ENCODE results near the gene PKP4.

PKP4 gene

DNA sequence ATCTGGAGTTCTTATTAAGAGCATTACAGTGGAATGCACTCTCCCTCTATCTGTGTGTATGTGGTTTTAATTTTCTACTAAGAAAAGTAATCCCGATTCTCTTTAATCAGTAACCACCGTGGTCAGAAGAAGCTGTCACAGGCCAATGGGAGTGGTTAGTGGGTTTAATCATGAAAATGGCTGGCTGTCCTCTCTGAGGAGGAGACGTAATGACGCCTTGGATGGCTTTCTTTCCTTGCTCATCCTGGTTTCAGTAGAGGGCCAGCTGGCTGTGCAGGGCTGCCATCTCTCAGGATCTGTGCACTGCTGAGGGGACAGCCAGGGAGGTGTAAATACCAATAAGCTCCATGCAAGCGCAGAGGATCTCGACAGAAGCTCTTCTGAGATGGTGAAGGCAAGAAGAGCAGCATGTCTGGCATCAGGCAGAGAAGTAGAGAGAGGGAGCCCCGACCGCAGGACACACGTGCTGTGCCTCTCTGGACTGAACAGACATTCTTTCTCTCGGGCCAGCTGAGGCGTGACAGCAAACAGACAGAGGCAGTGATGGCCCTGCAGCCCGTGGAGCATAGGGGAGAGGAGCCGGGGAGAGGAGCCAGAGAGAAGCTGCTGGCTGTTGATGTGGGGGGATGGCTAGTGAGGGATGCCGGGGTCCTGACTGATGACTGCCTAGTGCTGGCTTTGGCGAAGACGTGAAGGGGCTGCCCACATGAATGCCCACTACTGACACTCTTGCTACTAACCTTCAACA, 273.3 kb downstream of the PKP4 start:
- no peaks in the 10 kb centered on the region for H3K27me3 ChIP-seq (ENCODE audit: control insufficient read depth, insufficient read depth, low read length)
- H3K9me3 ChIP-seq (ENCODE audit: control insufficient read depth, insufficient read depth, low read depth, low read length) = no peaks in the 10 kb centered on the region
- no peak overlapping the region for H3K4me3 ChIP-seq (ENCODE audit: low read depth, low read length)
- no peak overlapping the region for H3K9ac ChIP-seq (ENCODE audit: low read length)
- H3K4me1 ChIP-seq (ENCODE audit: control insufficient read depth, insufficient read depth, low read length) = peaks cover 9% of the 10 kb centered on the region
- H3K27ac ChIP-seq (ENCODE audit: low read depth, low read length) = no peak overlapping the region
- H3K36me3 ChIP-seq (ENCODE audit: control insufficient read depth, insufficient read depth, low read length) = no peaks in the 10 kb centered on the region

DNA sequence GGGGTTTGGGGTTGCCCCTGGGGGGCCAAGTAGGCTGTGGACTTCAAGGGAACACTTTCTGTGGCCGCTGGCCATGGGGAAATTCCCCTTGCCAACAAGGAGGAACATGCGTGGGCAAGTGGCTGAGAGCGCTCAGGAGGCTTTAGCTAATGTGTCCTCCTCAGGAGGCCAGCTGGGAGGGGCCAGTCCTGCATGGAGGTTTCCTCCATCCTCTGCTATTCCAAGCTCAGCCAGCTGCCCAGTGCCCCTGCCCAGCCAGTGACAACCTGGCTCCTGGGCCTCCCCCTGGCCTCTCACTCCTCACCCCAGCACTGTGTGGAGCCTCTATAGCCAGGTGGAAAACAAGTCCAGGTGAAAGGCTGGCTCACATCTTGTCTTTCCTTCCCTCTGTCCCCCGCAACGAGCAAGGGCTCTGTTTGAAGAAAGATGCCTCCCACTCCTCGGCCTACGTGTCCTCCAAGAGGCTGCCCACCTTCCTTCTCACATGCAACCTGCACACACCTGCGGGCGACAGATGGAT, 273.9 kb downstream of the PKP4 start:
- no peak overlapping the region for H3K27ac ChIP-seq (ENCODE audit: low read depth, low read length)
- peaks cover 3% of the 10 kb centered on the region; the same call in 1 of the 2 replicates for H3K4me1 ChIP-seq (ENCODE audit: control insufficient read depth, insufficient read depth, low read length)
- H3K27me3 ChIP-seq (ENCODE audit: control insufficient read depth, insufficient read depth, low read length) = no peaks in the 10 kb centered on the region
- no peak overlapping the region for H3K9ac ChIP-seq (ENCODE audit: low read length)
- H3K36me3 ChIP-seq (ENCODE audit: control insufficient read depth, insufficient read depth, low read length) = no peaks in the 10 kb centered on the region
- no peaks in the 10 kb centered on the region for H3K9me3 ChIP-seq (ENCODE audit: control insufficient read depth, insufficient read depth, low read depth, low read length)
- no peak overlapping the region for H3K4me3 ChIP-seq (ENCODE audit: low read depth, low read length)

DNA sequence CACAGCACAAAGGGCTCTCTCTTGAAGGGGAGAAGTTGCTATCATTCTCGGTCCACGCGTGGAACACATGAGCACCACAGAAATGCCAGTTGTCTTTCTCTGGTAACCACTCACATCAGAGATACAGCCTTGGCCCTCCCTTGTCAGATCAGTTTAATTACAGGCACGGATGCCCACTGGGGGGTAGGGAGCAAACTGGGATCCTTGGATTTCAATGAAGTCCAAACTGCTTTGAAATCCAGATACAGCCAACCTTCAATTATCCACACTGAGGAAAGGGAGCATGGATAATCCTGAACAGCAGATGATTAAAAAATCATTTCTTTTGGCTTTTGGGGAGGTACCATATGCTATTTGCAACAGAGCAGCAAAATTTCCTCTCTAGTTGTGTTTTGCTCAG, 274.6 kb downstream of the PKP4 start:
- peaks cover 3% of the 10 kb centered on the region; the same call in 1 of the 2 replicates for H3K4me1 ChIP-seq (ENCODE audit: control insufficient read depth, insufficient read depth, low read length)
- H3K9ac ChIP-seq (ENCODE audit: low read length) = no peak overlapping the region
- H3K27ac ChIP-seq (ENCODE audit: low read depth, low read length) = no peak overlapping the region
- H3K36me3 ChIP-seq (ENCODE audit: control insufficient read depth, insufficient read depth, low read length) = no peaks in the 10 kb centered on the region
- H3K4me3 ChIP-seq (ENCODE audit: low read depth, low read length) = no peak overlapping the region
- no peaks in the 10 kb centered on the region for H3K9me3 ChIP-seq (ENCODE audit: control insufficient read depth, insufficient read depth, low read depth, low read length)
- no peaks in the 10 kb centered on the region for H3K27me3 ChIP-seq (ENCODE audit: control insufficient read depth, insufficient read depth, low read length)

Measured in HUES6 (cell line).